Mucosa of stomach (tissue), 1 donor: ENCODE data around the gene PTPRU.
"Not testable (repeated sequence)": the region's sequence is repeated elsewhere in the genome, so short reads cannot be mapped to it uniquely, and the experiment has no call there.

Source experiments
- H3K27me3 ChIP-seq: one replicate; pipeline ENCODE4 v1.7.0; 2013; ENCODE audit warnings: mild to moderate bottlenecking, low read length; ENCODE audit not compliant: control insufficient read depth, insufficient read depth
- H3K36me3 ChIP-seq: one replicate; pipeline ENCODE4 v1.7.0; 2013; ENCODE audit warnings: low read length; ENCODE audit not compliant: control insufficient read depth, insufficient read depth
- H3K4me1 ChIP-seq: one replicate; pipeline ENCODE4 v1.7.0; 2013; ENCODE audit warnings: mild to moderate bottlenecking, low read length; ENCODE audit not compliant: control insufficient read depth, insufficient read depth
- H3K4me3 ChIP-seq: one replicate; pipeline ENCODE4 v1.7.0; 2013; ENCODE audit warnings: low read length
- H3K9ac ChIP-seq: one replicate; pipeline ENCODE4 v1.7.0; 2013; ENCODE audit warnings: mild to moderate bottlenecking, low read length, moderate library complexity
- H3K9me3 ChIP-seq: one replicate; pipeline ENCODE4 v1.7.0; 2013; ENCODE audit warnings: mild to moderate bottlenecking, low read length, moderate library complexity; ENCODE audit not compliant: control insufficient read depth
- donor health status: Pancreatic carcinoma.

Gene PTPRU

DNA sequence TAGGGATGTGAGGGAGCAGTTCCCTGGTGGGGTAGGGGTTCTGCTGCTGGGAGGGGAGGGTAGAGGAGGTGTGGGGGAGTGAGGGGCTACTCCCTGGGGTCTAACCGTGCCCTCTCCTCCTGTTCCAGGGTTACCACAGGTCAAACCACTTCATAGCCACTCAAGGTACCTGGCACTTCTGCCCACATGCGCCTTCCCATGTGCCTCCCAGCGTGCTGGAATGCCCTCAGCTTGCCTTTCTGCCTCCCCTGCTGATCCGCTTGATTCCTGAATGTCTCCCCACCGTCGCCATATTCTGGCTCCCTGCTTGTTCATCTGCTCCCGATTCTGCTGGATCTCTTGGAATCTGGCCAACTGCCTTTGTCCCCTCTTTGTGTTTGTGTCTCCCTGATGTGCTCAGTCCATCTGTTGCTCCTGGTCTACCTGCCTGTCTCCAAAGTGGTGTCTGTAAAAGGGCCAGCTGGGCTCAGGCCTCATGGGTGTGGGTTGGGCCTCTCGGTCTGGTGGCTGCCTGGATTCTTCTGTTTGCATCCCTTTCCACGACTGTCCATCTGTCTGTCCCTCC is 74.4 kb downstream of the PTPRU start:
- Histone ChIP-seq H3K9me3 (no peaks in the 10 kb centered on the region), H3K36me3 (no peaks in the 10 kb centered on the region), H3K27me3 (no peaks in the 10 kb centered on the region), H3K4me1 (no peaks in the 10 kb centered on the region), H3K9ac (no peak overlapping the region), H3K4me3 (no peak overlapping the region)

- Histone ChIP-seq H3K4me3 (no peak overlapping the region), H3K9me3 (no peaks in the 10 kb centered on the region), H3K4me1 (no peaks in the 10 kb centered on the region), H3K36me3 (no peaks in the 10 kb centered on the region), H3K9ac (no peak overlapping the region), H3K27me3 (no peaks in the 10 kb centered on the region)
These were observed 75.2 kb downstream of the PTPRU start for GRCh38 chr1:29311352-29312030.

- H3K4me3 ChIP-seq, result no peak overlapping the region
- no peaks in the 10 kb centered on the region for H3K9me3 ChIP-seq
- no peaks in the 10 kb centered on the region for H3K4me1 ChIP-seq
- no peak overlapping the region for H3K9ac ChIP-seq
- no peaks in the 10 kb centered on the region for H3K27me3 ChIP-seq
- no peaks in the 10 kb centered on the region for H3K36me3 ChIP-seq
These were observed 76.4 kb downstream of the PTPRU start for GRCh38 chr1:29312469-29313461.

DNA sequence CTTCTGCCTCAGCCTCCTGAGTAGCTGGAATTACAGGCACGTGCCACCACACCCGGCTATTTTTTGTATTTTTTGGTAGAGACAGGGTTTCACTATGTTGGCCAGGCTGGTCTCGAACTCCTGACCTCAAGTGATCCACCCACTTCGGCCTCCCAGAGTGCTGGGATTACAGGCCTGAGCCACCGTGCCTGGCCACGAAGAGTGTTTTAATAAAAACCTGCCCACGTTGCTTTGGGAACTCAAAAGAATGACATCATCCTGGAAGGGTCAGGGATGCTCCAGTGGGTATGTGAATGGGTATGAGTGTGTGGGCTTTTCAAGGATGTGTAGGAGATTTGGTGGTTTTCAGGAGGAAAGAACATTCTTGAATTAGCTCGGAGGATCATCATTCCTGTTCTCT is 78.4 kb downstream of the PTPRU start:
- not testable (repeated sequence) for H3K36me3 ChIP-seq, H3K9ac ChIP-seq

GRCh38 chr1:29315262-29315661 is 78.9 kb downstream of the PTPRU start:
- H3K9ac ChIP-seq, result no peak overlapping the region
- no peaks in the 10 kb centered on the region for H3K9me3 ChIP-seq
- H3K4me3 ChIP-seq, result no peak overlapping the region
- no peaks in the 10 kb centered on the region for H3K4me1 ChIP-seq
- H3K36me3 ChIP-seq, result no peaks in the 10 kb centered on the region
- H3K27me3 ChIP-seq, result no peaks in the 10 kb centered on the region

More for the DNA sequence above, 78.4 kb downstream of the PTPRU start:
- not testable (repeated sequence) for H3K4me3 ChIP-seq, H3K4me1 ChIP-seq, H3K9me3 ChIP-seq, H3K27me3 ChIP-seq

- Histone ChIP-seq H3K9ac (no peak overlapping the region), H3K9me3 (no peaks in the 10 kb centered on the region), H3K4me3 (no peak overlapping the region), H3K4me1 (no peaks in the 10 kb centered on the region), H3K36me3 (no peaks in the 10 kb centered on the region), H3K27me3 (no peaks in the 10 kb centered on the region)
These were observed 79.6 kb downstream of the PTPRU start for GRCh38 chr1:29315876-29316275.

DNA sequence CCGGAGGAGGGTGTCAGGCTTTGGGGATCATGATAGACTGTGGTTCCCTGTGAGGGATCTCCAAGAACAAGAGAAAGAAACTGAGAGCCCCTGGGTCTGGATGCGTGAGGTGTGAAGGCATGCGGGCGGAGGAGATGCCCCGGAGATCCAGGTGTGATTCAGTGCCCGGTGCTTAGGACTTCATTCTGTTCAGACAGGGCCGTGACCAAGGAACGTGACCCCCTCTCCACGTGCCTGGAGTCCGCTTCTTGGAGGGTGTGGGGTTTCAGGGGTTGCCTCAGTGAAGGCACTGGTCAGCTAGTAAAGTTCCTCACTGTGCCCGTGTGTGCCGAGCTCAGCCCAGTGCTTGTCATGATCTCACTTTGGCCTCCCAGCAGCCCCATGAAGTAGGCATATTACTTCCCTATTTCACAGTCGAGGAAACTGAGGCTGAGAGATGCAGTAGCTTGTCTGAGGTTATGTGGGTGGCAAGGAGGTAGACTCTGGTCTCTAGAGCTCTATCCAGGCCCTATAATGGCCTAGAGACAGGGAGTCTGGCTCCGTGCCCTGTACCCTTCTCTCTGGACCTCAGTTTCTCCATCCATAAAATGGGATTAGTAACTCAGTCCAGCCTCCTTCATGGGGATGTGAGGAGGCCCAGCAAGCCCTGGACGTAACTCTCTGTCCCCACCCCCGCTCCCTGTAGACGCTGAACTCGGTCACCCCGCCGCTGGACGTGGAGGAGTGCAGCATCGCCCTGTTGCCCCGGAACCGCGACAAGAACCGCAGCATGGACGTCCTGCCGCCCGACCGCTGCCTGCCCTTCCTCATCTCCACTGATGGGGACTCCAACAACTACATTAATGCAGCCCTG is 81.0 kb downstream of the PTPRU start:
- no peaks in the 10 kb centered on the region for H3K9me3 ChIP-seq
- H3K36me3 ChIP-seq, result no peaks in the 10 kb centered on the region
- H3K4me3 ChIP-seq, result no peak overlapping the region
- no peaks in the 10 kb centered on the region for H3K4me1 ChIP-seq
- H3K27me3 ChIP-seq, result no peaks in the 10 kb centered on the region
- no peak overlapping the region for H3K9ac ChIP-seq

- H3K9ac ChIP-seq, result no peak overlapping the region
- H3K9me3 ChIP-seq, result no peaks in the 10 kb centered on the region
- H3K4me1 ChIP-seq, result no peaks in the 10 kb centered on the region
- no peaks in the 10 kb centered on the region for H3K36me3 ChIP-seq
- no peaks in the 10 kb centered on the region for H3K27me3 ChIP-seq
- H3K4me3 ChIP-seq, result no peak overlapping the region
These were observed 81.7 kb downstream of the PTPRU start for GRCh38 chr1:29317916-29318530.

DNA sequence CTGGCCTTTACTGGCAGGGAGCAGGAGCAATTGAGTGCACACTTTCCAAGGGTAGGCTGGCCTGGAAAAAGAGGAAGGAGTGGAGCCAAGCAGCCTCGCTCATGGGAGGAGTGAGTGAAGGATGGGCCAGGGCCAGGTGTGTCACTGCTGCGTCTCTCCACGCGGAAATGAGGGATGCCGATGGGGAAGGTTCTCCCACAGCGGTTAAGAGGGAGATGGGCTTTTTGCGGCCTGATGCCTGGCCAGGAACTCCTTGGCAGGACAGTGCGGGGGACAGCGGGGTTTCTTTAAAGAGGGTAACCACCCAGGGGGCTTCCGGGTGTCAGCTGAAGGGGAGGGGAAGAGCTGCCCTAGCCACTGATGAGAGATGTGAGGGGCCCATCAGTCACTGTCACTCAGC is 82.4 kb downstream of the PTPRU start:
- H3K4me3 ChIP-seq, result no peak overlapping the region
- no peaks in the 10 kb centered on the region for H3K4me1 ChIP-seq
- H3K9ac ChIP-seq, result no peak overlapping the region
- H3K36me3 ChIP-seq, result no peaks in the 10 kb centered on the region
- no peaks in the 10 kb centered on the region for H3K9me3 ChIP-seq
- no peaks in the 10 kb centered on the region for H3K27me3 ChIP-seq

DNA sequence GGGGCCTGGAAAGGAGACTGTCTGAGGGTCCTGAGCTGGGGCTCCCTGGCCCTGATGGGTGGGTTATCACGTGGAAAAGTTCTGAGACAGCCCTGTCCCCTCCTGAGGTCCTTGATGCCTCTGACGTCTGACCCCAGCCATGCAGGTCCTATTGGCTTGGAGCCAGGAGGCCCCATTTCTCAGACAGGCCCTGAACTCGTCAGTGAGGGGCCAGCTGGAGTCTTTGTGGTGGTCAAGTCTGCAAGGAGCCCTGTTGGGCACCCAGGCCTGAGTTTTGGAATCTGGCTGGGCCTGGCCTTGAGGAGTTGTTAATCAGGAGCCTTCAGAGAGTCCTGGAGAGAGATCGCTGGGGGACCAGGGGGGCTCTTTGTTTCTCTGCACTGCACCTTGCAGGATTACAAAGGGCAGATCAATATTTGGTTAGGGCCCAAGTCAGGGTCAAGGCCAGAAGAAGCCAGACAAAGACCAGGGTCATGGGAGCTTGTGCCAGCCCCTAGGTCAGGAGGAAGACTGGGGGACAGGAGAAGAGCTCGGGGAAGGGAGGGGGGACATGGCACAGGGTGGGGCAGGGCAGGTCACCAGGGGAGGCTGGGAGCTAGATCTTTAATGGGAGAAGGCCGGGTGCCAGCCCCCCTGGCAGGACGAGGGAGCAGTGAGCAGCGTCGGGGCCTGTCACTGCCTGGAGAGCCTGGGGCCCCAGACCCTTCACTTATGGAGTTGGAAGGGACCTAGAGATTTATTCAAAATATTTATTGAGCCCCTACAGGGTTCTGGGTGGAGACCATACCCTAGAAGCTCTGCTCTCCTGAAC is 83.2 kb downstream of the PTPRU start:
- H3K36me3 ChIP-seq, result no peaks in the 10 kb centered on the region
- no peak overlapping the region for H3K4me3 ChIP-seq
- no peaks in the 10 kb centered on the region for H3K4me1 ChIP-seq
- no peaks in the 10 kb centered on the region for H3K27me3 ChIP-seq
- H3K9ac ChIP-seq, result no peak overlapping the region
- H3K9me3 ChIP-seq, result no peaks in the 10 kb centered on the region
